ENCODE data around the gene CLIP4.
"Not testable (repeated sequence)": the region's sequence is repeated elsewhere in the genome, so short reads cannot be mapped to it uniquely, and the experiment has no call there.

The CLIP4 gene

GRCh38 chr2:29114946-29115609 is at the start of gene CLIP4:
CLIP4 (plus strand) TSS chr2:29115415; CDS start chr2:29121389, 5,974 bp downstream.
- DNase-seq: no peak

DNA sequence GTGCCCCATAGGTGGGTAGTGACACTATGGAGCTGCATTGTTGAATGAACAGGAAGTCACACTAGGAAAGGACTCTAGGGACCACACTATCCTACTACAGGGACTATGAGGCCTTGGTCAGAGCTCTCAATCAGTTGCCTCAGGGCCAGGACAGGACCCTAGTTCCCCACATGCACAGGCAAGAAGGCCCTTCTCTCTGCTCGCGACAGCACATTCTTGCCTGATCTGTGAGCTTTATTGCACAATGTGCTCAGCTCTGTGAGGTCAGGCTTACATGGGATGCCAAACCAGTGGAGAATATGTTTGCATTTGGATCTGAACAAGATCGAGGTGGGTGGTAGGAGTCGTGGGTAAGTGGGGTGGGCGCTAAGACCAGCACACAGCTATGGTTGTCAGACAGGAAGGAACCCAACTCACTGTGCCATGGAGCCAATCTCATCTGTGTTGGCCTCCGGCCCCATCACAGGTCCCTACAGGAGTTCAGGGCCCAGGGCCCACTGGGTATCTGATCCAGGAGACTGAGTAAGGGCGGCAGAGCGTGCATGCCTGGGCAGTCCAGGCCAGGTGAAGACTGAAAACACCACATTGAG is 48.8 kb upstream of the CLIP4 start:
- DNase-seq: no peak

- DNase-seq: no peak
These were observed 48.1 kb upstream of the CLIP4 start for GRCh38 chr2:29066997-29067605.

DNA sequence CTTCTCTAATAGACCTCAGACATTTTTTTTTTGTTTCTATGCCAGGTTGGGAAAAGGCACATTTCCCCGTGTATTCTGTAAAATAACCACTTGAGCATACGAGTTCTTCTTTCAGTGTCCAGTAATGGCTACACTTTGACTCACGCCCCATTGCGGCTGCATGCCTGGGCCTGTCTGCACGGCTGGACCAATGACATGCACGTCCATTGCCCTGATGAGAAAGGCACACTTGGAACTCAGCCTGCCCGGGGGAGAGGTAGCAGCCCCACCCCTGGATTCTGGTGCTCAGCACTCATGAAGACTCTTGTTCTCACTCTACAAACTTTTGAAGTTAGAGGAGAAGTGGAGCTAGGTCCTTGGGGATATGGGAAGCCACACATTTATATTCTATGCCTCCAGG is 46.7 kb upstream of the CLIP4 start:
- no peak for DNase-seq

GRCh38 chr2:29070526-29070925 is 44.7 kb upstream of the CLIP4 start:
- no peak for DNase-seq

GRCh38 chr2:29071032-29071975 is 43.9 kb upstream of the CLIP4 start:
- DNase-seq: no peak

DNA sequence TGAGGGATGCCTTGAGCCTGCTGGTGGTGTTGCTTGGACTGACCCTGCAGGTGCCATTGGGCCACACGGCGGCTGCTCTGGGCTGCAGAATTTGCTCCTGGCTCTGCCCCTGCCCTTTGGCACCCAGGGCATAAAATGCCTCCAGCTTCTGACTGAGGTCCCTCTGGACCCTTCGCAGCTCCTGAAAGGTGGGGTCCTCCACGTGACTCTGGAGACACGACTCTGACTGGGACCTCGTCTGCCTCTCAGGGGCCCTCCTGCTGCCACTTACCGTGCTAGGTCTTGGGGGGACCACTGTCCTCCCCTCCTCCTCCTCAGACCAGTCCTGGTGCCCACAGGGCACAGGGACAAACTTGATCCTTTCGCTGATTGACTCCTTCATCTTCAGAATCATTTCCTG is 43.0 kb upstream of the CLIP4 start:
- no peak for DNase-seq

DNA sequence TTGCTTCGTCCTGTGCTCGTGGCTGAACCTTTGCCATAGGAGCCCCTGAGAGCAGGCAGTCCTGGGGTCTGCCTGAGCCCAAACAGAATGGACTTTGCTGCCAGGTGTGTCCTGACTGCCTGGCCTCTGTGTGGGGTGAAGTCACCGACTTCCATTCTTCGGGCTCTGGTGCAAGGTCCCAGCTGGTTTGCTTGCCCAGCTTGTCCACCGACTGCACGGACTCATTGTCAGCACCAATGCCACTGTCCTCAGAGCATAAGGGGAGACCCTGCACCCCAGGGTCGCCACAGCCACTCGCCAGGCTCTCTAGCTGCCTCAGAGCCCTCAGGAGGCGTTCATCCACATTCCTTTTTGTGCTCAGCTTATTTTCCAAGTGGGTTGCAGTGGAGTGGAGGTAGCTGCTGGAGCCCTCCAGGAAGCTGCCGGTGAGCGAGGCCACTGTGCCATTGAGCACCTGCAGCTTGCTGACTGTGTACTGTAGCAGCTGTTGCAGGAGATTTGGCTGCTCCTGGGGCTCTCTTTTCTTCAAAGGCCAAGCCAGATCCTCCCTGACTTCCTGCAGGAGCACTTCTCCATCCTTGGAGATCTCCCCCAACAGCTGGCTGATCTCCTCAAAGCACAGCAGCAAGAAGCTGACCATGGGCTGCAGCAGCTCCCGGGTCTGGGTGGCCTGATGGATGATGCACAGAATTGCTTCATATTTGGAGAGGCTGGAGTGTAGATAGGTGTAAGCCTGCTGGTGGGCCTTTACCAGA is 42.1 kb upstream of the CLIP4 start:
- no peak for DNase-seq

GRCh38 chr2:29073933-29074332 is 41.3 kb upstream of the CLIP4 start:
- DNase-seq: no peak

- DNase-seq: no peak
These were observed 40.8 kb upstream of the CLIP4 start, which contains the start of gene PCARE for GRCh38 chr2:29074411-29074810. PCARE (minus strand) TSS chr2:29074523; CDS start chr2:29074261, 262 bp downstream.

- DNase-seq: no peak
These were observed 39.1 kb upstream of the CLIP4 start for GRCh38 chr2:29075894-29076705.

- DNase-seq: no peak
These were observed 35.3 kb upstream of the CLIP4 start for GRCh38 chr2:29079887-29080286.

- no peak for DNase-seq
These were observed 34.1 kb upstream of the CLIP4 start for GRCh38 chr2:29080886-29081743.

GRCh38 chr2:29082804-29083495 is 32.3 kb upstream of the CLIP4 start:
- DNase-seq: no peak

DNA sequence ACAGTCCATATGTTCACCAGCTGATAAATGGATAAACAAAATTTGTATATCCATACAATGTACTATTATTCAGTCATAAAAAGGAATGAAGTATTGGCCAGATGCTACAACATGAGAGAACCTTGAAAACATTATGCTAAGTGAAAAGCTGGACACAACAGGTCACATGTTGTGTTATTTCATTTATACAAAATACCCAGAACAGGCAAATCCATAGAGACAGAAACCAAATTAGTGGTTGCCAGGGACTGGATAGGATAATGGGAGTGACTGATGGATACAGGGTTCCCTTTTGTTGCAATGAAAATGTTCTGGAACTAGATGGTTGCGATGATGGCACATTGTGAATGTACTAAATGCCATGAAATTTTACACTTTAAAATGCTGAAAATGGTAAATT is 30.7 kb upstream of the CLIP4 start:
- DNase-seq: no peak

DNA sequence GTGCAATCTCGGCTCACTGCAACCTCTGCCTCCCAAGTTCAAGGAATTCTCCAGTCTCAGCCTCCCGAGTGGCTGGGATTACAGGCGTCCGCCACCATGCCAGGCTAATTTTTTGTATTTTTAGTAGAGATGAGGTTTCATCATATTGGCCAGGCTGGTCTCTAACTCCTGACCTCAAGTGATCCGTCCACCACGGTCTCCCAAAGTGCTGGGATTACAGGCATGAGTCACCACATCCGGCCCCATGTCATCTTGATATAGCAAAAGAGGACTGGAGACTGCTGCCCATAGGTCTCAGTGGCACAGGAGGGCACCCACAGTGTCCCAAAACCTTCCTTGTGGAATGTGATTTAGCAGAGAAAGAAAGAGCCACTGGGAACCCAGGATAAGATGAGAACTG is 24.9 kb upstream of the CLIP4 start:
- not testable (repeated sequence) for DNase-seq

DNA sequence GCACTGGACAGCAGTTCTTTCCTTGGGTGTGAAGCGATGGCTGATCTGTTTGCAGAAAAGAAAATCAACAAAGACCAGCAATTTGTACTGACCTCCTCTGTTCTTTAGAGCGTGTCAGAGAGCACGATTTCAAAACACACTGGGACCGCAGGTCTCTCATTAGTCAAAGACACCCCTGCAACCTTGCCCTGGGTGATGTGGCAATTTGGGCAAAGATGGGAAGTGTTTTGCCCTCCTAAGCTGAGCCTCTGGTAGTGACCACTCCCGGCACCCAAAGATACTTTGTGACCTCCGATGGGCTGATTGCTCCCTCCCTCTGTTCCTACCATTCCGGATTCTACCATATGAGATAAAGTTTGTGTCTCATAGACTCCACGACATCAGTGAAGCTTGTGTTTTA is 18.2 kb upstream of the CLIP4 start:
- DNase-seq: no peak

- no peak for DNase-seq
These were observed 17.6 kb upstream of the CLIP4 start for GRCh38 chr2:29097569-29097968.

DNA sequence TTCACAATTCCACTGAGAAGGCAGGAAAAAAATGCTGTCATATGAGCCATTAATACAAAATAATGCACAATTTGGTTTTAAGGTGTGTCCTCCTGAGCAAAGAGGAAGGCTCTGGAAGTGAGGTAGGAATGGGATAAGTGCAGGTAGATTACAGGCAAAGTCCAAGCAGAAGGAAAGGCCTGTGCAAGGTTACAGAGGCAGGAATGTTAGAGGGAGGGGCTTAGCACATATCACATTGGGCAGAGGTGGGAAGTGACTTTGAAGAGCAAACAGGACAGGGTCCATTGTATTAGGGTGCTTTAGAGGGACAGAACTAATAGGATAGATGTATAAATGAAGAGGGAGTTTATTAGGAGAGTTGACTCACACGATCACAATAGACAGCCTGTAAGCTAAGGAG is 14.7 kb upstream of the CLIP4 start:
- DNase-seq: no peak

- DNase-seq: no peak
These were observed 10.5 kb upstream of the CLIP4 start for GRCh38 chr2:29104688-29105087.
